Measurements from ENCODE around the gene TREML4.
"Not testable (repeated sequence)": the region's sequence is repeated elsewhere in the genome, so short reads cannot be mapped to it uniquely, and the experiment has no call there.

The TREML4 gene

GRCh38 chr6:41229721-41230120 lies 1.6 kb downstream of the TREML4 start:
- Histone ChIP-seq H3K36me3 (ENCODE audit: control insufficient read depth in 2 of 2, insufficient read depth in 2 of 2, low read length in 2 of 2) (no peaks in the 10 kb centered on the region), H3K9me3 (ENCODE audit: control insufficient read depth in 2 of 2, low read length in 2 of 2) (no peaks in the 10 kb centered on the region), H3K27me3 (ENCODE audit: control insufficient read depth in 1 of 2, insufficient read depth in 2 of 2, low read length in 2 of 2) (peaks cover 0 to 16% of the 10 kb centered on the region in 2 donors), H3K27ac (ENCODE audit: low read length) (no peak overlapping the region), H3K9ac (ENCODE audit: low read length in 2 of 2) (no peak overlapping the region), H3K4me1 (ENCODE audit: control insufficient read depth, insufficient read depth, low read length) (no peaks in the 10 kb centered on the region), H3K4me3 (ENCODE audit: low read length in 2 of 2) (no peak overlapping the region)

GRCh38 chr6:41231246-41231645 lies 3.1 kb downstream of the TREML4 start:
- no peak overlapping the region for H3K27ac ChIP-seq (ENCODE audit: low read length)
- no peaks in the 10 kb centered on the region for H3K36me3 ChIP-seq (ENCODE audit: control insufficient read depth in 2 of 2, insufficient read depth in 2 of 2, low read length in 2 of 2)
- peaks cover 0 to 16% of the 10 kb centered on the region in 2 donors for H3K27me3 ChIP-seq (ENCODE audit: control insufficient read depth in 1 of 2, insufficient read depth in 2 of 2, low read length in 2 of 2)
- H3K9me3 ChIP-seq (ENCODE audit: control insufficient read depth in 2 of 2, low read length in 2 of 2): no peaks in the 10 kb centered on the region
- H3K9ac ChIP-seq (ENCODE audit: low read length in 2 of 2): no peak overlapping the region
- H3K4me1 ChIP-seq (ENCODE audit: control insufficient read depth, insufficient read depth, low read length): no peaks in the 10 kb centered on the region
- no peak overlapping the region for H3K4me3 ChIP-seq (ENCODE audit: low read length in 2 of 2)

- Histone ChIP-seq H3K9me3 (ENCODE audit: control insufficient read depth in 2 of 2, low read length in 2 of 2) (no peaks in the 10 kb centered on the region), H3K4me3 (ENCODE audit: low read length in 2 of 2) (no peak overlapping the region), H3K36me3 (ENCODE audit: control insufficient read depth in 2 of 2, insufficient read depth in 2 of 2, low read length in 2 of 2) (no peaks in the 10 kb centered on the region), H3K4me1 (ENCODE audit: control insufficient read depth, insufficient read depth, low read length) (no peaks in the 10 kb centered on the region), H3K9ac (ENCODE audit: low read length in 2 of 2) (no peak overlapping the region), H3K27me3 (ENCODE audit: control insufficient read depth in 1 of 2, insufficient read depth in 2 of 2, low read length in 2 of 2) (peaks cover 0 to 14% of the 10 kb centered on the region in 2 donors), H3K27ac (ENCODE audit: low read length) (no peak overlapping the region)
Observed at GRCh38 chr6:41232667-41233066, 4.5 kb downstream of the TREML4 start.

- peaks cover 3% of the 10 kb centered on the region for H3K4me1 ChIP-seq (ENCODE audit: control insufficient read depth, insufficient read depth, low read length)
- no peak overlapping the region for H3K27ac ChIP-seq (ENCODE audit: low read length)
- peaks cover 11% of the 10 kb centered on the region in 2 donors for H3K27me3 ChIP-seq (ENCODE audit: control insufficient read depth in 1 of 2, insufficient read depth in 2 of 2, low read length in 2 of 2)
- no peaks in the 10 kb centered on the region for H3K9me3 ChIP-seq (ENCODE audit: control insufficient read depth in 2 of 2, low read length in 2 of 2)
- no peak overlapping the region for H3K4me3 ChIP-seq (ENCODE audit: low read length in 2 of 2)
- H3K9ac ChIP-seq (ENCODE audit: low read length in 2 of 2): no peak overlapping the region
- H3K36me3 ChIP-seq (ENCODE audit: control insufficient read depth in 2 of 2, insufficient read depth in 2 of 2, low read length in 2 of 2): no peaks in the 10 kb centered on the region
Observed at GRCh38 chr6:41236276-41236675, 8.1 kb downstream of the TREML4 start.

- H3K27me3 ChIP-seq (ENCODE audit: control insufficient read depth in 1 of 2, insufficient read depth in 2 of 2, low read length in 2 of 2): peaks cover 11% of the 10 kb centered on the region in 2 donors
- no peak overlapping the region for H3K27ac ChIP-seq (ENCODE audit: low read length)
- peaks cover 3% of the 10 kb centered on the region for H3K4me1 ChIP-seq (ENCODE audit: control insufficient read depth, insufficient read depth, low read length)
- no peak overlapping the region for H3K9ac ChIP-seq (ENCODE audit: low read length in 2 of 2)
- H3K9me3 ChIP-seq (ENCODE audit: control insufficient read depth in 2 of 2, low read length in 2 of 2): no peaks in the 10 kb centered on the region
- no peak overlapping the region for H3K4me3 ChIP-seq (ENCODE audit: low read length in 2 of 2)
- H3K36me3 ChIP-seq (ENCODE audit: control insufficient read depth in 2 of 2, insufficient read depth in 2 of 2, low read length in 2 of 2): no peaks in the 10 kb centered on the region
Observed at GRCh38 chr6:41237128-41237527, 9.0 kb downstream of the TREML4 start.

GRCh38 chr6:41239467-41240159 lies 11.5 kb downstream of the TREML4 start:
- Histone ChIP-seq H3K27ac (ENCODE audit: low read length) (no peak overlapping the region), H3K9me3 (ENCODE audit: control insufficient read depth in 2 of 2, low read length in 2 of 2) (no peaks in the 10 kb centered on the region), H3K9ac (ENCODE audit: low read length in 2 of 2) (no peak overlapping the region), H3K27me3 (ENCODE audit: control insufficient read depth in 1 of 2, insufficient read depth in 2 of 2, low read length in 2 of 2) (peaks cover 11% of the 10 kb centered on the region in 2 donors), H3K4me1 (ENCODE audit: control insufficient read depth, insufficient read depth, low read length) (peaks cover 3% of the 10 kb centered on the region), H3K4me3 (ENCODE audit: low read length in 2 of 2) (no peak overlapping the region), H3K36me3 (ENCODE audit: control insufficient read depth in 2 of 2, insufficient read depth in 2 of 2, low read length in 2 of 2) (no peaks in the 10 kb centered on the region)

- not testable (repeated sequence) for H3K9me3 ChIP-seq (ENCODE audit: control insufficient read depth in 2 of 2, low read length in 2 of 2); H3K9ac ChIP-seq (ENCODE audit: low read length in 2 of 2); H3K36me3 ChIP-seq (ENCODE audit: control insufficient read depth in 2 of 2, insufficient read depth in 2 of 2, low read length in 2 of 2); H3K4me1 ChIP-seq (ENCODE audit: control insufficient read depth, insufficient read depth, low read length); H3K27ac ChIP-seq (ENCODE audit: low read length); H3K27me3 ChIP-seq (ENCODE audit: control insufficient read depth in 1 of 2, insufficient read depth in 2 of 2, low read length in 2 of 2); H3K4me3 ChIP-seq (ENCODE audit: low read length in 2 of 2)
Observed at GRCh38 chr6:41246529-41246928, 18.4 kb downstream of the TREML4 start.

GRCh38 chr6:41247288-41247865 lies 19.2 kb downstream of the TREML4 start:
- H3K4me1 ChIP-seq (ENCODE audit: control insufficient read depth, insufficient read depth, low read length): no peaks in the 10 kb centered on the region
- H3K9ac ChIP-seq (ENCODE audit: low read length in 2 of 2): no peak overlapping the region
- no peaks in the 10 kb centered on the region for H3K9me3 ChIP-seq (ENCODE audit: control insufficient read depth in 2 of 2, low read length in 2 of 2)
- H3K27me3 ChIP-seq (ENCODE audit: control insufficient read depth in 1 of 2, insufficient read depth in 2 of 2, low read length in 2 of 2): peaks cover 0 to 3% of the 10 kb centered on the region in 2 donors
- H3K36me3 ChIP-seq (ENCODE audit: control insufficient read depth in 2 of 2, insufficient read depth in 2 of 2, low read length in 2 of 2): no peaks in the 10 kb centered on the region
- H3K4me3 ChIP-seq (ENCODE audit: low read length in 2 of 2): no peak overlapping the region
- no peak overlapping the region for H3K27ac ChIP-seq (ENCODE audit: low read length)

- Histone ChIP-seq H3K9ac (ENCODE audit: low read length in 2 of 2) (no peak overlapping the region), H3K27me3 (ENCODE audit: control insufficient read depth in 1 of 2, insufficient read depth in 2 of 2, low read length in 2 of 2) (peaks cover 0 to 5% of the 10 kb centered on the region in 2 donors), H3K27ac (ENCODE audit: low read length) (no peak overlapping the region), H3K4me3 (ENCODE audit: low read length in 2 of 2) (no peak overlapping the region), H3K9me3 (ENCODE audit: control insufficient read depth in 2 of 2, low read length in 2 of 2) (no peaks in the 10 kb centered on the region), H3K4me1 (ENCODE audit: control insufficient read depth, insufficient read depth, low read length) (no peaks in the 10 kb centered on the region), H3K36me3 (ENCODE audit: control insufficient read depth in 2 of 2, insufficient read depth in 2 of 2, low read length in 2 of 2) (no peaks in the 10 kb centered on the region)
Observed at GRCh38 chr6:41247882-41248705, 19.9 kb downstream of the TREML4 start.

GRCh38 chr6:41252401-41253169 lies 24.4 kb downstream of the TREML4 start:
- Histone ChIP-seq H3K4me3 (ENCODE audit: low read length in 2 of 2) (no peak overlapping the region), H3K4me1 (ENCODE audit: control insufficient read depth, insufficient read depth, low read length) (peaks cover 6% of the 10 kb centered on the region), H3K27ac (ENCODE audit: low read length) (no peak overlapping the region), H3K9me3 (ENCODE audit: control insufficient read depth in 2 of 2, low read length in 2 of 2) (no peaks in the 10 kb centered on the region), H3K27me3 (ENCODE audit: control insufficient read depth in 1 of 2, insufficient read depth in 2 of 2, low read length in 2 of 2) (peaks cover 0 to 5% of the 10 kb centered on the region in 2 donors), H3K9ac (ENCODE audit: low read length in 2 of 2) (no peak overlapping the region), H3K36me3 (ENCODE audit: control insufficient read depth in 2 of 2, insufficient read depth in 2 of 2, low read length in 2 of 2) (no peaks in the 10 kb centered on the region)

Data from stomach smooth muscle (tissue), 2 donors.